Prostate gland (tissue), 2 donors: ENCODE data around the gene PLEKHG1. TPM values are rescaled to one million over a fixed set of nuclear protein-coding genes. Genes with fewer than 3 reads are reported as not detected.

Experiments
- DNase-seq: peaks from one replicate; pipeline ENCODE4 v3.0.0-alpha.2; 2019; ENCODE audit warnings: low spot score
- H3K27ac ChIP-seq, 2 donors: fragments of 200-600 bp; sonication (generic); 2 replicates each; pipeline ENCODE4 v1.5.1; 2017 to 2019
- H3K27me3 ChIP-seq: fragments of 200-600 bp; sonication (generic); replicated peaks from 2 replicates; pipeline ENCODE4 v1.5.1; 2019; ENCODE audit not compliant: insufficient read depth
- H3K36me3 ChIP-seq, 2 donors: fragments of 200-600 bp; sonication (generic); 1 replicate in 1 of 2; 2 replicates in 1 of 2; pipeline versions ENCODE4 v1.5.1 to v1.8.1; 2017 to 2019
- H3K4me1 ChIP-seq: fragments of 200-600 bp; sonication (generic); replicated peaks from 2 replicates; pipeline ENCODE4 v1.5.1; 2019
- H3K4me3 ChIP-seq, 2 donors: fragments of 200-600 bp; sonication (generic); 2 replicates each; pipeline ENCODE4 v1.5.1; 2017 to 2019
- H3K9me3 ChIP-seq: fragments of 200-600 bp; sonication (generic); 2 replicates; pipeline ENCODE4 v1.5.1; 2017
- POLR2A ChIP-seq: fragments of 450-650 bp; IDR thresholded peaks from one replicate; pipeline ENCODE4 v1.6.1; 2016; ENCODE audit warnings: antibody characterized with exemption, mild to moderate bottlenecking
- POLR2AphosphoS5 ChIP-seq: sonication (generic); formaldehyde crosslinking; IDR thresholded peaks from one replicate; pipeline ENCODE4 v1.6.1; 2017; ENCODE audit warnings: antibody characterized with exemption
- WGBS: methylation state at CpG from one replicate; pipeline ENCODE4 v1.1.5; 2018; 5-methylcytosine and 5-hydroxymethylcytosine counted together
- intact Hi-C: fragments of 100-400 bp; cut with DNase I; formaldehyde crosslinking; loops from one replicate; pipeline ENCODE4 v1.14.2; 2022
- total RNA-seq, 2 donors: library from RNA; depleted of rRNA; stranded (reverse); fragments of >200 nt; gene quantifications; one replicate each; pipeline ENCODE4 v1.1.0, GENCODE V29; 2016
- TF ChIP-seq, protein P1 (sequence below), 4 experiments: fragments of 200-600 bp in 2 of 4; fragments of 450-650 bp in 2 of 4; sonication (generic) in 2 of 4; IDR thresholded peaks; 1 replicate in 3 of 4; 2 replicates in 1 of 4; pipeline ENCODE4 v1.5.1; 2016 to 2019; ENCODE audit warnings: antibody characterized with exemption in 4 of 4, mild to moderate bottlenecking in 2 of 4, moderate library complexity in 2 of 4

PLEKHG1 gene
- total RNA-seq, 2 donors from 2014 or later: 4.9 to 65.4 TPM

DNA sequence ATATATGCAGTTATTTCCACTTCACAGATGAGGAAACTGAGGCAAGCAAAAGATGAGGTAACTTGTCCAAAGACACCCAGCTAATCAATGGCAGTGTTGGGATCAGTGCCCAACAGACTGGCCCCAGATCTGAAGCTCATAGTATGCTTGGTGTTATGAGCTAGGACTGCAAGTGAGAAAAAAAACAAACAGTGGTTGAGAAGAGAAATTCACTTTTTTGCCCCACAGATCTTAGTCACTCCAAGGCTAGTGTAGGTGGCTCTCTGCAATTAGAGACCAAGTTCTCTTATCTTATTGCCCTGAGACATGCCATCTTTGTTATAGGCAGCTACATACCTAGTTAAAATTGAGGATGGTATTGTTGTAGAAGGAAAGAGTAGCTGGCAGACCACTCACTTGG is 16.3 kb downstream of the PLEKHG1 start:
- intact Hi-C loops: no loop called here
- TF ChIP-seq POLR2AphosphoS5 (no peak), POLR2A (no peak)
- TF ChIP-seq, protein P1, sequence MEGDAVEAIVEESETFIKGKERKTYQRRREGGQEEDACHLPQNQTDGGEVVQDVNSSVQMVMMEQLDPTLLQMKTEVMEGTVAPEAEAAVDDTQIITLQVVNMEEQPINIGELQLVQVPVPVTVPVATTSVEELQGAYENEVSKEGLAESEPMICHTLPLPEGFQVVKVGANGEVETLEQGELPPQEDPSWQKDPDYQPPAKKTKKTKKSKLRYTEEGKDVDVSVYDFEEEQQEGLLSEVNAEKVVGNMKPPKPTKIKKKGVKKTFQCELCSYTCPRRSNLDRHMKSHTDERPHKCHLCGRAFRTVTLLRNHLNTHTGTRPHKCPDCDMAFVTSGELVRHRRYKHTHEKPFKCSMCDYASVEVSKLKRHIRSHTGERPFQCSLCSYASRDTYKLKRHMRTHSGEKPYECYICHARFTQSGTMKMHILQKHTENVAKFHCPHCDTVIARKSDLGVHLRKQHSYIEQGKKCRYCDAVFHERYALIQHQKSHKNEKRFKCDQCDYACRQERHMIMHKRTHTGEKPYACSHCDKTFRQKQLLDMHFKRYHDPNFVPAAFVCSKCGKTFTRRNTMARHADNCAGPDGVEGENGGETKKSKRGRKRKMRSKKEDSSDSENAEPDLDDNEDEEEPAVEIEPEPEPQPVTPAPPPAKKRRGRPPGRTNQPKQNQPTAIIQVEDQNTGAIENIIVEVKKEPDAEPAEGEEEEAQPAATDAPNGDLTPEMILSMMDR (IDR thresholded peaks at IDR 0.05): no peak
- Histone ChIP-seq H3K9me3 (no peaks in the 10 kb centered on the region), H3K4me3 (no peak overlapping the region), H3K27ac (no peak overlapping the region), H3K36me3 (no peaks in the 10 kb centered on the region), H3K27me3 (no peaks in the 10 kb centered on the region), H3K4me1 (no peaks in the 10 kb centered on the region)
- no peak for DNase-seq

DNA sequence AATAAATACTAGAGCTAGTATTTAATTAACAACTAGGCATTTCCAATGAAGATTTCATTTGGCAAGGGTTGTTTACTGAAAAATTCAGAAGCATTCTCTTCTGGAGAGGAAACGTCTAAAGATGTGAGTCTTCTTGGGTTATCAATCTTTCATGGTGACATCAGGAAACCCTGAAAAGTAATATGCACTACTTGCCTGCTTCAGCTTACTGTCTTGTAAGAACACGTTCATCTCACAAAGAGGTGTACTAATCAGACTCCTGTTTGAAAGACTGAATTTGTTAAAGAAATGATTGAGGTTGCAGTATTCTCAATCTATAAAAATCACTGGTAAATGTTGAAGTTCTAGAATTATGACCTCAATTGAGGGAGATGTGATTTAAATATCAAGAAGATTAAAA is 16.9 kb downstream of the PLEKHG1 start:
- Histone ChIP-seq H3K4me3 (no peak overlapping the region), H3K4me1 (no peaks in the 10 kb centered on the region), H3K9me3 (no peaks in the 10 kb centered on the region), H3K36me3 (no peaks in the 10 kb centered on the region), H3K27ac (no peak overlapping the region), H3K27me3 (no peaks in the 10 kb centered on the region)
- DNase-seq: no peak
- WGBS: 57% methylated on average over 2 of the region's 2 CpGs
- TF ChIP-seq, protein P1 (IDR thresholded peaks at IDR 0.05): no peak
- intact Hi-C loops: no loop called here

DNA sequence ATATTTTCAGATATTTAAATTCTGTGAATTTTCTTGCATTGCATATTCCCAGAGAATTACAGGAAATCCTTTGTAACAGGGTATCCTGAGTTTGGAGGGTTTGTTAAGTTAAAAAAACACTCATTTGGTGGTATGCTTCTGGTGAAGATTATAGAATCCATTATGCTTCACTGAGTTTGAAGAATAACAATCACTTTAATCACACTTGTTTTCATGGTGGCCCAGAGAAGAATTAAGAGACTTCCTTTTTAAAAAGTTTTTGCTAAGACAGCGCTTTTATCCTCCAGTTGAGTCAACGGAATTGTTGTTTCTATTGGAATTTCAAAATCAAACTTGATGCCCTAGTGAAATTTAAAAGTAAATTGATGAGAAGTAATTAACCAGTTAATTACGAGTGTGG is 17.4 kb downstream of the PLEKHG1 start:
- Histone ChIP-seq H3K4me3 (no peak overlapping the region), H3K9me3 (no peaks in the 10 kb centered on the region), H3K27ac (no peak overlapping the region), H3K4me1 (no peaks in the 10 kb centered on the region), H3K36me3 (no peaks in the 10 kb centered on the region), H3K27me3 (no peaks in the 10 kb centered on the region)
- intact Hi-C loops: no loop called here
- TF ChIP-seq, protein P1 (IDR thresholded peaks at IDR 0.05): no peak
- TF ChIP-seq POLR2A (no peak), POLR2AphosphoS5 (no peak)
- DNase-seq: no peak
- WGBS: 91% methylated on average over 3 of the region's 3 CpGs

DNA sequence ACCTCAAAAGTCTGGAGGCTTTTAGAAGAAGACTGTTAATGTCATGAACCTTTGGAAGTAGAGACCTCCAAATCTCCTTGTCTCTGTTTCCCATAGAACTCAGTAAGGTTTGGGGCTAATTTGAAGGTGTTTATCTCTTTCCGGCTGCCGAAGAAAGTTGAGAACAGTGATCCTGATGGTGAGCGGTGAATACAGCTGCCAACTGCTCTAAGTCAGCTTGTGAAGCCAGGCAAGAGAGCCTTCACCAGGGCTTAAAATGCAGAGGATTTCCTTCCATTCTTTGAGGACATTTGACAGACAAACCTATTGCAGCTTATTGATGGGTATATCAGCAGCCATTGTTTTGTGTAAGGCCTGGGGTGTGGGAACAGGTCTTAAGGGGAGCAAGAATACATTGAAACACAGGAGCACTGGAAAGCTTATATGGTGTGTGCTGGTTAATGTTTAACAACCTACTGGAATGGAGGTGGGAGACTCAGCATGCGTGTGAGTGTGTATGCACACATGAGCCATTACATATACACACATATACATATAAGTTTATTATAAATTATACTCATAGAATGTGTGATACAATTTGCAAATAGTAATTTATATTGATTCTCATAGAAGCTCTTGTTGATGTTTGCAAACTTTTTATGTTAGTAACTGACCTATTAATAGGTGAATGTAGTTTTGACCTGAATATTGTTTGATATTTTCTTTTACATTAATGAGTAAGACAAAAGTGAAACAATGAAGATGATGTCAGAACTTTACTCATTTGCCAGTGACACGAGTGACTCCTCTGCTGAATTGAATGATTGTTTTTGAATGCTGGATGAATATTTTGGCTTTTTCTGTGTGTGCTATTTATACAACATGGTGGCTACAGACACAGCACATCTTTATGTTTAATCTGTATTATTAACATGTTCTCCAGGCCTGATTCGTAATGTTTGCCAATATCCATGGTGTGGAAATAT is 18.1 kb downstream of the PLEKHG1 start:
- DNase-seq: no peak
- Histone ChIP-seq H3K27ac (no peak overlapping the region), H3K27me3 (no peaks in the 10 kb centered on the region), H3K4me1 (no peaks in the 10 kb centered on the region), H3K9me3 (no peaks in the 10 kb centered on the region), H3K36me3 (no peaks in the 10 kb centered on the region), H3K4me3 (no peak overlapping the region)
- TF ChIP-seq, protein P1 (IDR thresholded peaks at IDR 0.05): no peak
- no peak for TF ChIP-seq POLR2AphosphoS5
- no peak for TF ChIP-seq POLR2A
- intact Hi-C loops: no loop called here
- 87% methylated on average over 6 of the region's 6 CpGs for WGBS

DNA sequence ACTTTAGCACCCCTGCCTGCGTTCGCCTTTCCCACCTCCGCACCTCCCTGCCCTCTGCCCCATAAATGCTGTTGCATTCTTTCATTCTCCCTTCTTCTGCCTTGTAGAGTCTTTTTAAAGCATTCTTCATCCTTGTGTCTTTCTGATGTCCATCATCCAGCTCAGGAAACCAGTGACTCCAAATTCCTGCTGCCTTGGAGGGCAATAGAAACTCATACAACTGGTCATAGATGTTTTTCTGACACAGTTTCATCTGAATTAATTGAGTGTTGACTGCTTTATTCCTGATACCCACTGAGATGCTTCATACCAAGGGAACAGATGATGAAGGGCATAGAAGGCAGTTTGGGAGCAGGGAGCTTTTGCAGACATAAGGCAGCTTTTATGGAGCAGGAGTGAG is 19.6 kb downstream of the PLEKHG1 start:
- Histone ChIP-seq H3K27me3 (no peaks in the 10 kb centered on the region), H3K27ac (no peak overlapping the region), H3K4me1 (no peaks in the 10 kb centered on the region), H3K36me3 (no peaks in the 10 kb centered on the region), H3K9me3 (no peaks in the 10 kb centered on the region), H3K4me3 (no peak overlapping the region)
- WGBS: 98% methylated on average over 3 of the region's 3 CpGs
- DNase-seq: no peak
- intact Hi-C loops: no loop called here
- TF ChIP-seq POLR2AphosphoS5: no peak
- no peak for TF ChIP-seq POLR2A
- TF ChIP-seq, protein P1 (IDR thresholded peaks at IDR 0.05): no peak
